Tibial nerve (tissue), 4 donors: Measurements from ENCODE around the gene FAM118A.

Experiments used
- CTCF ChIP-seq, 5 experiments: fragments of 200-600 bp in 3 of 5; fragments of 450-650 bp in 2 of 5; sonication (generic) in 3 of 5; IDR thresholded peaks; one replicate each; pipeline ENCODE4 v1.5.1; 2016 to 2019; ENCODE audit warnings: antibody characterized with exemption in 5 of 5, mild to moderate bottlenecking in 3 of 5, moderate library complexity in 2 of 5
- EP300 ChIP-seq, 2 donors: sonication (generic); formaldehyde crosslinking; IDR thresholded peaks; one replicate each; pipeline ENCODE4 v1.6.1; 2017; ENCODE audit warnings: antibody characterized with exemption in 2 of 2, mild to moderate bottlenecking in 1 of 2
- POLR2A ChIP-seq, 2 donors: fragments of 450-650 bp; IDR thresholded peaks; one replicate each; pipeline ENCODE4 v1.6.1; 2017; ENCODE audit warnings: antibody characterized with exemption in 2 of 2, mild to moderate bottlenecking in 2 of 2, moderate library complexity in 2 of 2

GRCh38 chr22:45376009-45376408 lies 66.3 kb downstream of the FAM118A start:
- TF ChIP-seq CTCF (IDR thresholded peaks at IDR 0.05) (no peak), POLR2A (IDR thresholded peaks at IDR 0.05) (no peak), EP300 (IDR thresholded peaks at IDR 0.05) (no peak)
